Erythroblast (primary cell): Measurements from ENCODE around the gene TMEM135.

ENCODE experiments used
- GATA1 ChIP-seq: IDR thresholded peaks from 2 replicates; pipeline ENCODE4 v1.6.1; 2011; ENCODE audit warnings: low read depth, mild to moderate bottlenecking, control low read depth, low read length, moderate library complexity
- POLR2A ChIP-seq: IDR thresholded peaks from 2 replicates; pipeline ENCODE4 v1.6.1; 2011; ENCODE audit warnings: mild to moderate bottlenecking, low read length

GRCh38 chr11:87235366-87235765 lies 197.6 kb downstream of the TMEM135 start:
- TF ChIP-seq POLR2A (no peak), GATA1 (no peak)
